ENCODE data around the gene VTI1B. TPM values are rescaled to one million over a fixed set of nuclear protein-coding genes. Genes with fewer than 3 reads are reported as not detected.

Gene VTI1B
- total and polyA plus RNA-seq, 2 donors (not counting 1 experiment from before 2014, with no cell fraction given), result 19.5 to 58.8 TPM

DNA sequence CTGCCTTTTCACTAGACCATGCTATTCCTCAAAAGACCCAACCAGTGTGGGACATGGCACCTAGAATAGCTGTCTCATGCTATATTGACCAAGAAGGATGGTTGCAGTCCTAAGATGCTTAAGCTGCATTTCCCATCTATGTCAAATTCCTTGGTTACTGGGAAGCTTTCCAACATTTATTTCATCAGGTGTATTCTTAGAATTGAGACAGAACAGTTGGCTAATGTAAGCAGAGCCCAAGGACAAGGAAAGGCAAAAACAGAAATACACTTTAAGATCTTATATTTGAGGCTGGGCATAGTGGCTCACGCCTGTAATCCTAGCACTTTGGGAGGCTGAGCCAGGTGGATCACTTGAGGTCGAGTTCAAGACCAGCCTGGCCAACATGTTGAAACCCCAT lies 30.0 kb downstream of the VTI1B start:
- H3K27me3 ChIP-seq (replicated peaks in 1 of 4; ENCODE audit: control extremely low read depth in 1 of 4, control insufficient read depth in 3 of 4, insufficient read depth in 4 of 4, low read length in 3 of 4), result no peaks in the 10 kb centered on the region
- no peak overlapping the region for H3K9ac ChIP-seq (ENCODE audit: low read length)
- Mint-ChIP-seq H3K27ac (no peak overlapping the region), H3K27me3 (no peaks in the 10 kb centered on the region), H3K4me3 (no peak overlapping the region), H3K9me3 (ENCODE audit: insufficient read depth) (no peaks in the 10 kb centered on the region), H3K4me1 (no peaks in the 10 kb centered on the region)
- H3K4me3 ChIP-seq (ENCODE audit: control extremely low read depth in 1 of 5, extremely low read depth in 1 of 5, insufficient read depth in 1 of 5, low read depth in 2 of 5, low read length in 4 of 5), result no peak overlapping the region
- TF ChIP-seq CTCF (IDR thresholded peaks at IDR 0.05) (no peak), EZH2 (IDR thresholded peaks at IDR 0.05; ENCODE audit: borderline replicate concordance, insufficient read depth, low read depth, low read length, poor library complexity, severe bottlenecking) (no peak)
- H3K4me1 ChIP-seq (ENCODE audit: control insufficient read depth in 2 of 2, insufficient read depth in 2 of 2, low read length in 2 of 2), result no peaks in the 10 kb centered on the region
- ChIA-PET CTCF (interaction anchor here (1.2 to 1.9 kb wide), 7 partner anchors 25 to 73 kb away, joined by 3 to 7 read pairs (median 3); partner anchors contain the start of genes ARG2 and PIGH), POLR2A (no interaction called here)
- H4K20me1 ChIP-seq (ENCODE audit: control insufficient read depth, insufficient read depth, low read length, poor library complexity, severe bottlenecking), result no peaks in the 10 kb centered on the region
- H3K4me2 ChIP-seq (replicated peaks; ENCODE audit: low read depth, low read length, poor library complexity, severe bottlenecking), result no peak overlapping the region
- no peak for DNase-seq
- H3K79me2 ChIP-seq (ENCODE audit: control insufficient read depth, insufficient read depth, low read length), result no peaks in the 10 kb centered on the region
- H2AFZ ChIP-seq (ENCODE audit: insufficient read depth, low read depth, low read length, poor library complexity, severe bottlenecking), result no peak overlapping the region
- H3K9me3 ChIP-seq (ENCODE audit: control extremely low read depth in 1 of 3, control insufficient read depth in 2 of 3, insufficient read depth in 1 of 3, low read length in 2 of 3), result no peaks in the 10 kb centered on the region
- H3K27ac ChIP-seq (ENCODE audit: low read length in 2 of 2), result no peak overlapping the region
- WGBS (ENCODE audit: insufficient coverage), result no CpG with 5 or more reads among the region's 2 CpGs
- intact Hi-C loops (cut with micrococcal nuclease), result no loop called here
- peaks cover under 1 to 13% of the 10 kb centered on the region in 2 experiments for H3K36me3 ChIP-seq (replicated peaks in 1 of 2; ENCODE audit: control extremely low read depth in 1 of 2, control insufficient read depth in 1 of 2, extremely low read depth in 1 of 2, insufficient read depth in 2 of 2, low read length in 1 of 2)
- no peak for ATAC-seq (ENCODE audit: low read depth)

- H3K4me2 ChIP-seq (replicated peaks; ENCODE audit: low read depth, low read length, poor library complexity, severe bottlenecking), result no peak overlapping the region
- H3K27ac ChIP-seq (ENCODE audit: low read length in 2 of 2), result no peak overlapping the region
- TF ChIP-seq EZH2 (IDR thresholded peaks at IDR 0.05; ENCODE audit: borderline replicate concordance, insufficient read depth, low read depth, low read length, poor library complexity, severe bottlenecking) (no peak), CTCF (IDR thresholded peaks at IDR 0.05) (no peak)
- no peaks in the 10 kb centered on the region for H3K9me3 ChIP-seq (ENCODE audit: control extremely low read depth in 1 of 3, control insufficient read depth in 2 of 3, insufficient read depth in 1 of 3, low read length in 2 of 3)
- DNase-seq (no peak), ATAC-seq (ENCODE audit: low read depth) (no peak)
- POLR2A ChIA-PET, result interaction anchor here (0.7 kb wide), 1 partner anchor 38 kb away, joined by 9 read pairs; no protein-coding TSS in a partner anchor
- H3K27me3 ChIP-seq (replicated peaks in 1 of 4; ENCODE audit: control extremely low read depth in 1 of 4, control insufficient read depth in 3 of 4, insufficient read depth in 4 of 4, low read length in 3 of 4), result no peaks in the 10 kb centered on the region
- H4K20me1 ChIP-seq (ENCODE audit: control insufficient read depth, insufficient read depth, low read length, poor library complexity, severe bottlenecking), result no peaks in the 10 kb centered on the region
- no peak overlapping the region for H3K4me3 Mint-ChIP-seq
- no peak overlapping the region for H3K4me3 ChIP-seq (ENCODE audit: control extremely low read depth in 1 of 5, extremely low read depth in 1 of 5, insufficient read depth in 1 of 5, low read depth in 2 of 5, low read length in 4 of 5)
- no peaks in the 10 kb centered on the region for H3K27me3 Mint-ChIP-seq
- H2AFZ ChIP-seq (ENCODE audit: insufficient read depth, low read depth, low read length, poor library complexity, severe bottlenecking), result no peak overlapping the region
- no peaks in the 10 kb centered on the region for H3K9me3 Mint-ChIP-seq (ENCODE audit: insufficient read depth)
- no peaks in the 10 kb centered on the region for H3K4me1 Mint-ChIP-seq
- peaks cover 0 to 6% of the 10 kb centered on the region in 2 experiments for H3K36me3 ChIP-seq (replicated peaks in 1 of 2; ENCODE audit: control extremely low read depth in 1 of 2, control insufficient read depth in 1 of 2, extremely low read depth in 1 of 2, insufficient read depth in 2 of 2, low read length in 1 of 2)
- H3K27ac Mint-ChIP-seq, result no peak overlapping the region
- H3K9ac ChIP-seq (ENCODE audit: low read length), result no peak overlapping the region
- H3K4me1 ChIP-seq (ENCODE audit: control insufficient read depth in 2 of 2, insufficient read depth in 2 of 2, low read length in 2 of 2), result no peaks in the 10 kb centered on the region
- H3K79me2 ChIP-seq (ENCODE audit: control insufficient read depth, insufficient read depth, low read length), result no peaks in the 10 kb centered on the region
- intact Hi-C loops (cut with micrococcal nuclease), result no loop called here
- no CpG with 5 or more reads among the region's 1 CpG for WGBS (ENCODE audit: insufficient coverage)
- CTCF ChIA-PET, result interaction anchor here (0.6 to 1.9 kb wide), 7 partner anchors 9 to 1627 kb away, joined by 3 to 7 read pairs (median 4); partner anchors contain the start of gene ARG2
Observed at GRCh38 chr14:67643713-67644112, 30.7 kb downstream of the VTI1B start.

Measured in B cell (primary cell).